ENCODE measurements around the gene BTBD17.
"Not testable (repeated sequence)": the region's sequence is repeated elsewhere in the genome, so short reads cannot be mapped to it uniquely, and the experiment has no call there.

BTBD17 gene, protein sequence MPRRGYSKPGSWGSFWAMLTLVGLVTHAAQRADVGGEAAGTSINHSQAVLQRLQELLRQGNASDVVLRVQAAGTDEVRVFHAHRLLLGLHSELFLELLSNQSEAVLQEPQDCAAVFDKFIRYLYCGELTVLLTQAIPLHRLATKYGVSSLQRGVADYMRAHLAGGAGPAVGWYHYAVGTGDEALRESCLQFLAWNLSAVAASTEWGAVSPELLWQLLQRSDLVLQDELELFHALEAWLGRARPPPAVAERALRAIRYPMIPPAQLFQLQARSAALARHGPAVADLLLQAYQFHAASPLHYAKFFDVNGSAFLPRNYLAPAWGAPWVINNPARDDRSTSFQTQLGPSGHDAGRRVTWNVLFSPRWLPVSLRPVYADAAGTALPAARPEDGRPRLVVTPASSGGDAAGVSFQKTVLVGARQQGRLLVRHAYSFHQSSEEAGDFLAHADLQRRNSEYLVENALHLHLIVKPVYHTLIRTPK

DNA sequence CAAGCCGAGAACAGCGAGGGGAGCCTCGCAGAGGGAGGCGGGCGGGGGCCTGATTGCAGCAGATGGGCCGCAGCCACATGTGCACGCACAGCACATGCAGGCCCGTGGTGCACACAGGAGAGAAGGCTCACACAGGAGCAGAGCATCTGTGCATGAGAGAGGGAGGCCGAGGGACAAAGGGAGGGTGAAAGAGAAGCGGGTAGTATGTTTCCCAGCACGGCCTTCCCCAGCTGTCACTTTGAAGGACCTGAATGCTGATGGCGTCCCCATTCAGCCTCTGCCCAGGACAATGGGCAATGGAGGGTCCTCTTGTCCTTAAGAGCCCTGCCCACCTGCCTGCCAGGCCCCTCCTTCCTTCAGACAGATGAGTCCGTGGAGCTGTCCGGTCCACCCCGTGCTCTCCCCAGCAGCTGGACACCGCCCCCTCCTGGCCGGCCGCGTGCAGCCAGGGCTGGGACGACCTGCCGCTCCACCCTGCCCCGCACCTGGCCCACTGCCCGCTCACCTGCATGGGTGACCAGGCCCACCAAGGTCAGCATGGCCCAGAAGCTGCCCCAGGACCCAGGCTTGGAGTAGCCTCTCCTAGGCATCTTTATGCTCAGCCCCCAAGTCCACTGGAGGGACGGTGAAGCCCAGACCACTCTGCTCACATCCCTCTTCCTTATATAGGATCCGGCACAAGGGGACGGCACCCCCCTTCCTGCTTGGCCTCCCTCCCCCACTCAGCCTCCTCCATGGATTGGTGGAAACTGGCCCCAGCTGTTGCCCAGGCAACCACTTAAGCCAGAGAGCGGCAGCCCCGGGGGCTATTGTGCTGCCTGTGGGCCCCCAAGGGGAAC lies at the start of gene BTBD17:
TSS of gene BTBD17 (minus strand) at position 639 of the 839 bp plus-strand sequence. CDS start at position 590, 49 bp downstream.
- intact Hi-C loops (cut with DNase I), result loop anchor here (2.0 to 5.0 kb wide), 2 partner anchors 55 to 149 kb away; partner anchors contain the start of gene TTYH2
- DNase-seq, result peak; percentile 38 to 91 (median 78)

DNA sequence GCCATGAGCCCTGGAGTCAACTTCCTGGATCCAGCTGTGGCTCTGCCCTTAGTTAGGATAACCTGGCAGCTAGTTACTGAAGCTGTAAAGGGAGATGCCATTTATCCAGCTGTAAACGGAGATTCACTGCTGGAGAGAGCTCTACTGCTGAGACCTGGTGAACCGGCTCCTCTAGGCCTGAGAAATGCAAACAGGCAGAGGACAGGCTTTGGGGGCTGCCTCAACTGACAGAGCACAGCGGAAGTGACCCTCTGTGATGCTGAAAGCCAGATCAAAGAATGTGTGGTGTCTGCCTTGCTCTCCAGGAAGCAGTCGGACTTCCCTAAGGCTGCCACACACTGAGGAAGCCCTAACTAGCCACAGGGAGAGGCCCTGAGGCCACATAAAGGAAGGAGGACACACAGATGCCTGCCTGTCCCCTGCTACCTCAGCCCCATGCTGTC lies 48.4 kb upstream of the BTBD17 start:
- intact Hi-C loops (cut with DNase I), result no loop called here
- DNase-seq, result no peak

DNA sequence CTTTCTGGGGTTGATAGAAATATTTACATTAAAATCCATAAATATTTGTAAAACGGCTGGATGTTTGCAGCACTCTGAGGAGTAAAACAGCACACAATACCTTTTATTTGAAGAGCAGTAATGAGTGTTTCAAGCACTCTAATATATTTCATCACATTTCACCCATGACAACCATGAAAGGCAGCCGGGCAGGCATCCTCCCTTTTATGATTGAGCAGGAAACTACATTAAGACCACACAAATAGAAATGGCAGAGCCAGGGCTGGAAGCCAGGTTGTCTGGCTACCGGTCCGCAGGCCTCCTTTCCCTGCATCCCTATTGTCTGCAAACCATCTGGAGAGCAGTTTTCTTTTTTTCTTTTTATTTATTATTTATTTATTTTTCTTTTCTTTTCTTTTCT lies 47.1 kb upstream of the BTBD17 start:
- DNase-seq, result no peak
- intact Hi-C loops (cut with DNase I), result no loop called here

DNA sequence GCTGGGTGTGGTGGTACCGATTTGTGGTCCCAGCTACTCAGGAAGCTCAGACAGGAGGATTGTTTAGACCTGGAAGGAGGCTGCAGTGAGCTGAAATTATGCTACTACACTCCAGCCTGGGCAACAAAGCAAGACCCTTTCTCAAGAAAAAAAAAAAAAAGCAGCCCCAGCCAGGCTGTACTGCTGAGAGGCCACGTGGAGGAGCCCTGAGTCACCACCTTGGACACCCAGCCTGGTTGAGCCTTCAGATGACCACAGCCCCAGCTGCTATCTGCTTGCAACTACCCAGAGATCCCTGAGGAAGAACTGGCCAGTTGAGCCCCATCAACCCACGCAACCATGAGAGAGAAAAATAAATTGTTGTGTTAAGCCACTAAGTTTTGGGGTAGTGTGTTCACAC lies 46.6 kb upstream of the BTBD17 start:
- intact Hi-C loops (cut with DNase I), result no loop called here
- DNase-seq, result no peak

- DNase-seq, result no peak
- intact Hi-C loops (cut with DNase I), result no loop called here
Observed at GRCh38 chr17:74407384-74407783, 45.7 kb upstream of the BTBD17 start.

GRCh38 chr17:74405311-74405710 lies 43.6 kb upstream of the BTBD17 start:
- intact Hi-C loops (cut with DNase I); DNase-seq: not testable (repeated sequence)

DNA sequence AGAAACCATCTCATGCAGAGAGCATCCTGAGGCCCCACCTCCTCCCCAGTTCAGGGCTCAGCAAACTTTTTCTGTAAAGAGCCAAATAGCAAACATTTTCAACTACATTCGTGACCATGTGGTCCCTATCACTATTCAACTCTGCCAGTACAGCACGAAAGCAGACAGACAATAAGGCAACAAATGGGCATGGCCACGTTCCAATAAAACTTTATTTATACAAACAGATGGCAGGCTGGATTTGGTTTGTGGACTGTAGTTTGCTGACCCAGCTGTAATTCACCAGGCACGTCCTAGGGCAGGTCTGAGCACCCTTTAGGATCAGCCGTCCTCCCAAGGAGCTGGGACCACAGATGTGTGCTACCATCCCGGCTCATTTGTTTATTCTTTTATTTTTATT lies 43.1 kb upstream of the BTBD17 start:
- intact Hi-C loops (cut with DNase I), result no loop called here
- no peak for DNase-seq

DNA sequence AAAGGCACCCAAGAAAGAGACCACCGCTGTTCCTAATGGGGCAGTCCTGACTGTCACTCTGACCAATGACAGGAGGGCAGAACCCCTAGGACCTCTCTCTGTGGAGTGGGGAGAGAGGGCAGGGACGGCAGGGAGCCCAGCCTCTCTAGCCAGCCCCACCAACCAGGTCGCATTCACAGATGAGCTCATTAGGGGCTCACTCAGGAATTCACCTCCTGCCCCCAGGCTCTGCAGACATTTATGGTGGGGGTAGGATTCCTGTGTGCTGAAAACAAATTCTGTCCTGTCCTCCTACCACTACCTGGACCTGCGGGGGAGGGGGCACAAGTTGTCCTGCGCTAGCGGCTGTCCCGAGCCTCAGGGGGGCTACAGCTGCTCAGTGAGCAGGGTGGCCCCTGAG lies 42.5 kb upstream of the BTBD17 start:
- intact Hi-C loops (cut with DNase I), result no loop called here
- no peak for DNase-seq

- no peak for DNase-seq
Observed at GRCh38 chr17:74403512-74404137, 42.0 kb upstream of the BTBD17 start.

GRCh38 chr17:74402048-74402447 lies 40.4 kb upstream of the BTBD17 start:
- intact Hi-C loops (cut with DNase I), result no loop called here
- no peak for DNase-seq

More at GRCh38 chr17:74403512-74404137, 42.0 kb upstream of the BTBD17 start:
- intact Hi-C loops (cut with DNase I), result no loop called here

DNA sequence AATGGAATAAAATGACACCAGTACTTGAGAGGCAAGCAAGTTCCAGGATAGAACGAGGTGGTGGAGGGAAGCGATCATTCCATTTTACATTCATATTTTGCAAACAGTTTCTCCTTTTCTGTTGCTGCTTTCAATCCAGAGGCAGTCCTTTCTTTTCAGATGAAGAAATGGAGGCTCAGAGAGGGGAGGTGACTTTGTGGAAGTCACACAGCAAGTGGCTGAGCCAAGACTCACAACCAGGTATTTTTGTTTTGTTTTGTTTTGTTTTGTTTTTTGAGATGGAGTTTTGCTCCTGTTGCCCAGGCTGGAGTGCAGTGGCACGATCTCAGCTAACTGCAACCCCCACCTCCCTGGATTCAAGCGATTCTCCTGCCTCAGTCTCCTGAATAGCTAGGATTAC lies 34.9 kb upstream of the BTBD17 start:
- DNase-seq, result no peak
- intact Hi-C loops (cut with DNase I), result no loop called here

DNA sequence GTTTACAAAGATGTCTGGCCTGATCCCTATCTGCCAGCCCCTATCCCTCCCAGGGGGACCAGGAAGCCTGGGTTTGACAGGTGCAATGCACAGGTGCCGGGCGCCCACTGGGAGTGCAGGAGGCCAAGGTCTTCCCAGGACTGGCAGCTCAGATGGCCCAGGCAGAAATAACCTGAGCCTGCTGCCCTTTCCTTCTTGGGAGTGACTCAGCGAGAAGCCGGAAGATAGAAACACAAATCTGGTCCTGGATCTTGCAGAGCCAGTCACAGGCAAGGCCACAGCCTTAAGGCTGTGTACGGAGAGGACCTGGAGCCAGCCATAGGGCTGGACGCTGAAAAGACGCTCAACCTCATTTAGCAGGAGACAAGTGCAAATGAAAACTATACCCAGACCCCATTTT lies 33.3 kb upstream of the BTBD17 start:
- no peak for DNase-seq
- intact Hi-C loops (cut with DNase I), result no loop called here

GRCh38 chr17:74394275-74394950 lies 32.7 kb upstream of the BTBD17 start:
- intact Hi-C loops (cut with DNase I), result no loop called here
- DNase-seq, result no peak

GRCh38 chr17:74393346-74393942 lies 31.8 kb upstream of the BTBD17 start:
- intact Hi-C loops (cut with DNase I), result no loop called here
- peak in 19 of 42 donors; percentile 8 to 81 (median 41) for DNase-seq

GRCh38 chr17:74392848-74393247 lies 31.2 kb upstream of the BTBD17 start:
- intact Hi-C loops (cut with DNase I), result no loop called here
- DNase-seq, result no peak

- DNase-seq, result no peak
- intact Hi-C loops (cut with DNase I), result no loop called here
Observed at GRCh38 chr17:74391771-74392170, 30.1 kb upstream of the BTBD17 start.

- DNase-seq, result no peak
- intact Hi-C loops (cut with DNase I), result no loop called here
Observed at GRCh38 chr17:74390680-74391653, 29.3 kb upstream of the BTBD17 start.
